Stimulated activated CD4-positive, alpha-beta T cell treated with anti-CD3 and anti-CD28 coated beads, Interleukin-4, amount 100 ng/mL, for 48 hours (primary cell): ENCODE data around the gene NAV2.

Experiments
- DNase-seq, 2 donors: peaks; one replicate each; pipeline ENCODE4 v3.0.0-alpha.2; 2020; ENCODE audit warnings: low read depth in 2 of 2

The NAV2 gene

DNA sequence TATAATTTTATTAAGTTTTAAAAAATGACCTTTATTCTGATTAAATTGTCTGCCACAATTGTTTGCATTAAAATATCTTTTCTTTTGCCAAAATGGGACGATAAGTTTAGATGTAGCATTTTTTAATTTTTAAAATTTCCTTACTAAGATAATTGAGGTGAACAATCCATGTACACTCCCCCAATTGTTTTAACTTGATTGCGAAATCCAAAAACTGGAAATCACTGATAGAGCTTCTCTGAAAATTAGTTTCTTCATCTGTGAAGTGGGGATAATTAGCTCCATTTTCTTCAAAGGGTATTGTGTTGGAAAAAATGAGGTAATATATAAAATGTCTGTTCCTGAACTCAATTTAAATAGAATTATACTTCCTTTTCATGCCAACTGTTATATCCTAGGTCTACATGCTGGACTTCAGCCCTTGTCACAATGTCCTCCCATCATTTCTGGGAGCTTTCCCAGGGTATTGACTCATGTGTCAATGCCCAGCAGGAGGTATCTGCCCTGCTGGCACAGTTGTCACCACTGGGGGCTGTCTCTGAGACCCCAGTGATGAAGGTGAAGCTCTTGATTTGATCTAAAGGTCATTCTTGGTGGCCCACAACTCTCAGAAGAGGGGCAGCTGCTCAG lies 28.7 kb upstream of the NAV2 start:
- DNase-seq, result no peak

DNA sequence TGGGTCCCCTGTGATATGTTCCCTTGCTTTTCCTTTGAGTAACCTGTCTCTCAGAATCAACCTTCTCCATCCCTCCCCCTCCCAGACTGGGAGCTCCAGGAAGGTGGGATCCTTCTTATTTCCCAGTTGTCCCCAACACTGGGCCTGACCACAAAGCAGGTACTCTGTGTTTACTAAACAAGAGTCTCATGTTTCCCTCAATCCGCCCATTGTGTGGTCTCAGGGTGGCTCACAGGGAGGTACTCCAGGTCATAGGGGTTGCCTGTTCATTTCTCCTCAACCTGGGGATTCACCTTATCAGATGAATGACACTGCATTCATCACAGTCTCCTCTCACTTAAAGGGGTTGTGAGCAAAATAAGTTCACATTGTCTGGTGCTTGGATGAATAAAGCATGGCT lies 26.4 kb upstream of the NAV2 start:
- DNase-seq, result no peak

DNA sequence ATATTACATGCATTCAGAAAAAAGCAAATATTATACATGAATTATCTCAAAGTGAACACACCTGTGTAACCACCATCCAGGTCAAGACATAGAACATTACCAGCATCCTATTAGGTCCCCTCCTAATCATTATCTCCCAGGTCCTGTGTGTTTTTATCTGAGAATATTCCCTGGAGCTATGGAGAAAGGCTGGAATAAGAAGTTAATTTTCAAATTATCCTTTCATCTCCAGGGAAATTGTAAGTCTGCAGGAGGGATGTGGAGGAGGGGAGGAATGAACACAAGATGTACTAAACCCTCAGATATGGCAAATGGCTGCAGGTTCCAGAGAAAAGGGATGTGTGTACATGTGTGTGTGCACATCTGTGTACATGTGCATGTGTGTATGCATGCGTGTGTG lies 25.2 kb upstream of the NAV2 start:
- DNase-seq, result no peak

DNA sequence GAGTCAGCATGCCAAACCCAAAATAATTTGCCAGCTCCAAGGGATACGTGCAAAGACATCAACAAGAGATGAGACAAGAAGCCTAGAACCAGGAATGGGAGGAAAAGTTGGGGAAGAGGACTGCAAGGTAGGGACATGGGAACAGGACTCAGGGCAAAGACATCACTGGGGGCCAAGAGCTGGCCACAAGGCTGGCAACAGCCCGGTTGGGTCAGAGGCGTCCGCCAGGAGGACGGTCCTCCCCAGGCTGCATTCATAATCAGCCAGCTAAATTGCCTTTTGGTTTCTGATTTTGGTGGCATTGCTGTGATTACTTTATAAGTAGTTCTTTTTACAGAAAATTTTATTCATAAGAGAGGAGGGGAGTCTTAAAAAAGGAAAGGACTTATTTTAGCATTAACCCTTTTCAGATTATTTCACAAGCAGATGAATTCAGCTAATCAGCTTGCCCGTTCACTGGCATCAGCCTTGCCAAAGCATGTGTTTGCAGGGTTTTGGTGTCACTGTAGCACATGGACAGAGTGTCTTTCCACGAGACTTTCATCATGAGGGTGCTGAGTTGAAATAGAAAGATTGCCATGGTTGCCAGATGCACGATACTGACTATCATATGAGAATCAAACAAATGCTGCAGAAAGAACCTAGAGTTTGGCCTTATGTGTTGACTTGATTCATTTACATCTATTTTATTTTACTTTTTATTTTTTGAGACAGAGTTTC lies 23.2 kb upstream of the NAV2 start:
- no peak for DNase-seq

DNA sequence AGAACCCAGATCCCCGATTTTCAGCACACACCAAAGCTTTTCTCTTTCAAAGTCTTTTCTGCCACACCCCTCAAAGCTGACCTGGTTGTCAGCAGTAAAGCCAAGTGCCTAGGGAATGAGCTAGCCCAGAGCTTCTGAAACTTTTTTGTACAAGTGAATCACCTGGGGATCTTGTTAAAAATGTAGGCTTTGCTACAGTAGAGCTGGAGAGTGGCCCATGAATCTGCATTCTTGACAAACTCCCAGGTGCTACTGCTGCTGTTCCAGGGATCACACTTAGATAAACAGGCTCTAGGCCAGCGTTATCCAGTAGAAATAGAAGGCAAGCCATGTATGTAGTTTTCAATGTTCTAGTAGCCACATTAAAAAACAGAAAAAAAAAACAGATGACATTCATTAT lies 21.8 kb upstream of the NAV2 start:
- DNase-seq, result no peak

DNA sequence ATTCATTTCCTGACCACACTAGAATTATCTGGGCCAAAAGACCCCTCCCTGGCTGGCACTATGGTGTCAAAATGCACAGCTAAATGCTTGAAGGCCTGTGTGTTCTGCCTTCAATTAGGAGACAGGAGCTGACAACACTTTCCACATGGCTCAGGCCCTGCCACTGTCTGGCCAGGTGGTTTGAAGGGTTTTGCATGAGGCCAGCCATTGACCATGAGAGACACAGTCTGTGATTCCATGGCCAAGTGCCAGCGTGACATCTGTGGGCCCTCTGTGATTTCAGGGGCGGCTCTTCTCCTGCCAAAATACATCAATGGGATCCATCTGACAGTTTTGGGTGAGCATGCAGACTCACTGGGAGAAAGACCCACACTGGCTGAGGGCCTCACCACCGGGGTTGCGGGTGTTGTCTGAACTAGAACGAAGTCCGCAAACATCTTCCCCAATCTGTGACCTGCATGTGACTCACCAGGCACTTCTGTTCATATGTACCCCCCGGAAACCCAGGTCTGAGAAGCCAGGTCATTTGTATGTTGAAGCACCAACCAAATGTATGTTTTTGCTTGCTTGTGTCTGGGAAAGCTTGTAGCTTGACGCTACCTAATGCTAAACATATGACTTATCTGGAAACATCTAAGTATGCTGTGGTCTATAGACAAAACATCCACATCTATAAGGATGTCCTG lies 20.7 kb upstream of the NAV2 start:
- DNase-seq, result no peak

DNA sequence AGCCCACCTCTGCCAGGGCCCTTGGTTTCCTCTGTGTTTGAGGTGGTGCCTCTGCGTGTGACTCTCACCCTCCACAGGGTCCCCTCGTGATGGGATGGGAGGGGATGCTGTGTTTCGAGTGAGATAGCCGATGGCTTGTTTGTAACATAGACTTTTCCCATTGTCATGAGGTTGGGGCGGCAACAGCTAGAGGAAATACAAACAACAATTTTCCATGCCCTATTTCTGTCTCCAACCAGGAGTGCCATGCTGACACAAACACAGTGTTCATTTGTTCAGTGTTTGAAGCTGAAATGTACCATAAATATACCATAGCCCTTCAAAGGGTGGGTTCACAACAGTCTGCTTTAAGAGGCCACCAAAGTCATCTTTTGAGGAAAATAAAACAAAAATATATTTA lies 19.5 kb upstream of the NAV2 start:
- no peak for DNase-seq

DNA sequence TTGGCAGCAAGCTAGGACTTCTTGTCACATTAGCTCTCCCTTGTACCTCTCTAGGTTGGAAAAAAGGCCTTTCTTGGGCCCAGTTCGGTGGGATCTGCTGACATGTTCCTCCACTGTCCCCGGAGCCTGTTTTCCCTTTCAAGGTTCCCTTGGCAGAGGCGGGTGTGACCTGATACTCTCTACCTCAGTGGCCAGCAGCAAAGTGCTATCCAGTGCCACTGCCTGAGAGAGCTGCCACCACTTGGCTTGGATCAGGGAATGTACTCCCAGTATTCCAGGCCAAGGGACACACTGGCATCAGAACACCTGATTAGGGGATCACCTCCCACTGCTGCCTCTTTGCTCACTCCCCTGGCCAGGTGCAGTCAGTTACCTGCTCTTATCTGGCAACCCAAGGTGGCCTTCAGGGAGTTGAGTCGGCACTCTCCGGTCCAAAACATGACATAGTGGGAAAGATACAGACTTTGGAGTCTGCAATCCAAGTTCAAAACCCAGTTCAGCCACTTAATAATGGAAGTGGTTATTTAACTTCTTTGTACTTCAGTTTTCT lies 17.8 kb upstream of the NAV2 start:
- DNase-seq, result no peak

DNA sequence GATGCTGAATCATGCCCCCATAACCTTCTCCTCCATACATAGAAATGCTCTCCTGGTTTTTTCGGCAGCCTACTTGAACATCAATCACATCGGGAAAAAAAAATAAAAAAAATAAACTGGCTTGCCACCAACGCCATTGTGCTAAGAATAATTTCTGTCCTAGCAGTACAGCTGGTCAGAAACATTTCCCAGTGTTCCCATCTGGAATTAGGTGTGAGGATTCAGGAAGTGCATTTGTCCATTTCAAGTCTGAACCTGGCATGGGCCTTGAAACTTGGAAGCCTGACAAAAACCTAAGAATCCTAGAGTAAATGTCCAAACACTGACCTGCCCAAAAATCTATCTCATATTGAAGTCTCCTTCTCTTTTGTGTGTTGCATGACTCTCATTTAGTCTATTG lies 16.6 kb upstream of the NAV2 start:
- no peak for DNase-seq

DNA sequence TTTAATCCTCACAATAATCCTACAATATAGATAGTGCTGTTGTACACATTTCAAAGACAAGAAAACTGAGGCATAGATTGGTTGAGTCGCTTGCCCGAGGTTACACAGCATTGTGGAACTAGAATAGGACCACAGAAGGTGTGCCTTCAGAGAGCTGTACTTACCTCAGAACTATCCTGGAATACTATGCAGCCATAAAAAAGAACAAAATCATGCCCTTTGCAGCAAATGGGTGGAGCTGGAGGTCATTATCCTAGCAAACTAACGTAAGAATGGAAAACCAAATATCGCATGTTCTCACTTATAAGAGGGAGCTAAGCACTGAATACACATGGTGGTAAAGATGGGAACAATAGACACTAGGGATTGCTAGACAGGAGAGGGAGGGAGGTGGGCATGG lies 15.7 kb upstream of the NAV2 start:
- DNase-seq, result no peak

DNA sequence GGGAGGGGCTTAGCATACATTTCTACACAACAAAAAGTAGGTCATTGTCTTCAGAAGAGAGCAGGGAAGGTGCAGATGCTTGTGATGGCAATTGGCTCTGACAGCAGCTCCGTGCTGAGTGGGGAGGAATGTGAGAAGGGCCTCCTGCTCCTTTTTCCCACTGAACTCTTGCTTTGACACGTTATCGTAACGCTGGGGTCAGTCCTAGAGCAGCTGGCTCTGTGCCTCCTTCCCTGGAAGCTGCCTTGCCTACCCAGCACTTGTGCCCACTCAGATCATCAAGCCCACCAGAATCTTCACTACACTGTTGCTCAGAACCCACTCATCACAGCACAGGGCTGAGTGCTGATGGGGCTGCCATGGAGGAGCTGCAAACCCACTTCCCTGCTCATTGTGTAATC lies 14.9 kb upstream of the NAV2 start:
- no peak for DNase-seq

DNA sequence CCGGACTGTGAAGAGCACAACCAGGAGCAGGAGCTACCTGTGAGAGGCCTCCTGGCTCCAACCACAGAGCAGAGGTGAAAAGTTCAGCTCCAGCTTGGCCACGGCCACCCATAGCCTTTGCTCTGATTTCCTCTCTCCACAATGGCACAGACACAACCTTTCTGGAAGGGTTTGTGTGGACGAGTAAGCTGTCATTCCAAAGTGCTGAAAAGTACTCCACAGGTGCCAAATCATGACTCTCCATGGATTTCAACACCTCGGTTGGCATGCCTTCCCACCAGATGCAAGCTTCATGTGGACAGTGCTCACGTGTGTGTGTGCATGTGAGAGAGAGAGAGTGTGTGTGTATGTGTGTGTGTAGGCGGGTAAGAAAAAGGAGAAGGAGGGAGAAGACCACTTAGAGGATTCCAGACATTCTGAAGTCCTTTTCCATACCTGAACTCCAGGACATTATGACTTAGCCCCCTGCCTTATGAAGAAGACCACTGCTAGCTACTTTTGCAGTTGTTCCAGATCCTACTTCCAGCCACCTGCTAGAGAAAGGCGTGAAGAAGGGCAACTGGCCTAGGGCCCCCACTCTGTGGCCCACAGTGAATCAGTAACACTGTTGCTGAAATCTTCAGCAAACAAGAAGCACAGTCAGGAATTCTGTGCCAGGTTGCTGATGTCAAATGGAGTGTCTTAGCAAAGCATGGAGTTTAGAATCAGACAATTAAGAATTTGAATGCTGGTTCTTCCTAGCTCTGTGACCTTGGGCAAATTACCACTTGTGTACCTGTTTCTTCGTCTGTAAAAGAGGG lies 13.9 kb upstream of the NAV2 start:
- no peak for DNase-seq

DNA sequence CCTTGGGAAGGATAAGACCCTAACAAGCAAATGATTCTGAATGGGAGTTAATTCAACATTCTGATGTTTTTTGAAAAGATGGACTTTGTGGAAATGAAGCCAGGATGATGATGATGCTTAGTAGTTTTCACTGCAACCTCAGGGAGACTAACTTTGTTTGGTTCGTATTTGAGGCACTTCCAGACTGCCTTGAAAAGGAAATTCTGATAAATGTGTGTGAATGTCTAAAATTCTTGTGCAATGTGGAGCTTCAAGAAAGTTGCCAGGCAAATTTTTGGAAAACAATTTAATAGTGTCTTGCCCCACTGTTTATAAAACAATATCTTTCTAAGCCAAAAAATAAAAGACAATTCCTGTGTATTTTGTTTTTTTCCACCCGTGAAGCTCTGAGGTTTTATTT lies 11.2 kb upstream of the NAV2 start:
- DNase-seq, result no peak

DNA sequence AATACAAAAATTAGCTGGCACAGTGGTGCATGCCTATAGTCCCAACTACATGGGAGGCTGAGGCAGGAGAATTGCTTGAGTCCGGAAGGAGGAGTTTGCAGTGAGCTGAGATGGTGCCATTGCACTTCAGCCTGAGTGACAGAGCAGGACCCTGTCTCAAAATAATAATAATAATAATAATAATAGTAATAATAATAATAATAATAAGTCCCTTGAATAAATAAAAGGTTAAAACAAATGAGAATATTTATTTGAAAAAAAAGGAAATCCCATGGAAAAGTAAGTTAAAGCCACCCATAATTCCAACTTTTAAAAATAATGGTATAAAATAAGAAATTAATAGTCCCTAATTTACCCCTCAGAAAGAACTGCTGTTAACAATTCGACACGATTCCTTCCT lies 10.0 kb upstream of the NAV2 start:
- no peak for DNase-seq

DNA sequence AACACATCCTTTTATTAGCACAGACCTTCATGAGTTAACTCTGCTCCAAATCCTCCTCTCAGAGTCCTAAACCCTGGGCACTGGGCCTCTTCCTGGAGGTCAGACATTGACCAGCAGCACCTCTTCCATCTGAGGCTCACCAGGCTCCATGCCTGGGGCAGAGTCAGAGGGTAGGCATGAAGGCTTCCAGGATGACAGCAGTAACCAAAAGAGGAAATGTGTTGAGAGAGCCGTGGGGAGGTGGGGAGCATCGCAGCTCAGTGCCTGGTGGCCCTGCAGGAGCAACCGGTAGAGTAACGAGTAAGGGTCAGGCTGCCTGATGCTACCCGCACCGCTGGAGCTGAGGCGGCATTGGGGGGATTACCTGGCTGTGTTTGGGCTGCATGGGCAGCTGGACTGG lies 9.4 kb upstream of the NAV2 start:
- no peak for DNase-seq

DNA sequence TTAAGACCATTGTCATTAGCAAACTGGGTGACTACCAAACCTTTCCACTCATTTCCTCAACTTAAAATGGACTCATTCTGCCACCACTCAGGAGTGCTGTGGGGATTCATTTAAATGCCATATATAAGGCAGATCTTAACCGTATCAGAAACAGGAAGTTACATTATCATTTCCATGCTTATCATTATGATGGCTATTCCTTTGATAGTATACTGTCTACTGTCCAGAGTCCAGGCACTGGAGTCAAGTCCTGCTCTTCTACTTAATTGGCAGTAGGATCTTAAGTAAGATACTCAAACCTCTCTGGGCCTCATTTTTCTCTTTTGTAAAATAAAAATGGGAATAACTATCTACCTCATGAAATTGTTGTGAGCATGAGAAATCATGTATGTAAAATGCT lies 8.4 kb upstream of the NAV2 start:
- DNase-seq, result no peak

DNA sequence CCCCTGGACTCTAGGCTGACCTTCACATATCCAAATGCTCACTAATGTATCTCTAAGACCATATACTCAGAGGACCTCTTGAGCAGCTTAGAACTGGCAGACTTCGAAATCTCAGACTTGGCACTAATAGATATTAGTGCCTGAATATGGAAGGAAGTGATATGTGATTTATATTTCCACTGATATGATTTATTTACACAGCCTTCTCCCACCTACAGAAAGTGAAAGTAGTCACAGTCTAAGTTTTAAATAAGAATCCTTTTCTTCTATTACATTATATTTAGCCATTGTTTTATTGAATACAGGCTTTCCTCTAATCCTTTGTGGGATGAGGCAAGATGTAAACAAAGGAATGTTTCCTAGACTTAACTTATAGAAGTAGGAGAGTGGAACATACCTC lies 6.7 kb upstream of the NAV2 start:
- no peak for DNase-seq

DNA sequence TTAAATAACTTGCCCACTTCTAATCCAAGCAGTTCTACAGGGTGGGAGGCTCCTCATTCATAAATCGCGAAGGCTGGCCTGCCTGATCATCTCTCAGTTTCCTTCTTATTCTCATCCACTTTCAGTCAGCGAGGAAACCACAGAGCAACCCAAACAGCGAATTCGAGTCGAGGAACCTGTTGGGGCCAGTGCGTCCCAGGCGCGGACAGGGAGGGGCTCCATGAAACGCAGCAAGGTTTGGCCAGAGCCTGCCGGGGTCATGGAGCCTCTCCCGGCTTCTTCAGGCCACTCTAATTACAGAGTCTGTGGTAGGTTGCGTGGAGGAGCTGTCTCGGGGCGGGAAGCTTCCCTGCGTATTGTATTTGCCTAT lies 741 bp upstream of the NAV2 start:
- peak in 1 of 2 donors; percentile 11 for DNase-seq

DNA sequence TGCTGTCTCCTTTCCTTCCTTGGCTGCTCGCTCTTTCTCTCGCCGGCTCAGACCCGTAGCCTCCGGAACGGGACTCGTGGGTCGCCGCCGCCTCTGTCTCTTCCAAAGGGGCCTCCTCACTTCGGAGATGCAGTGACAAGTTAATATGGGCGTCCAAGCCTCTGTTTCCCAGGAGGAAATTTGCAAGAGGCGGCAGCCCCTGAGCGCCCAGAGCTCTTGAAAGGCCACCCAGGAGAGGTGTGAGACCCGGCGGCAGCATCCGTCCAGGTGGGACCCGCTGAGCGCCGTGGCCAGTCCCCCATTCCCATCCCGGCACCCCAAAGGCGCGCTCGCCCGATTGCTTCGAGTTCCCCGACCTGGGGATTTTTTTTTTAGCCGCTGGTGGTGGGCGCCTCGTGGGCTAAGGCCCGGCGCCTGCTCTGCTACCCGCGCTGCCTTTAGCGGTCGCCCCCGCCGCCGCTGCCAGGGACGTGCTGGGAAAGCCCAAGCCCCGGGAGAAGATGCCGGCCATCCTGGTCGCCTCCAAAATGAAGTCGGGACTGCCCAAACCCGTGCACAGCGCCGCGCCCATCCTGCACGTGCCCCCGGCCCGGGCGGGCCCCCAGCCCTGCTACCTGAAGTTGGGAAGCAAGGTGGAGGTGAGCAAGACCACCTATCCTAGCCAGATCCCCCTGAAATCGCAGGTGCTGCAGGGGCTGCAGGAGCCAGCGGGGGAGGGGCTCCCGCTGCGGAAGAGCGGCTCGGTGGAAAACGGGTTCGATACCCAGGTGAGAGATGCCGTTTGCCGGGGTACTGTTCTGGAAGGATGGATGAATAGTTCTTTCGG lies 772 bp downstream of the NAV2 start:
- DNase-seq, result no peak

DNA sequence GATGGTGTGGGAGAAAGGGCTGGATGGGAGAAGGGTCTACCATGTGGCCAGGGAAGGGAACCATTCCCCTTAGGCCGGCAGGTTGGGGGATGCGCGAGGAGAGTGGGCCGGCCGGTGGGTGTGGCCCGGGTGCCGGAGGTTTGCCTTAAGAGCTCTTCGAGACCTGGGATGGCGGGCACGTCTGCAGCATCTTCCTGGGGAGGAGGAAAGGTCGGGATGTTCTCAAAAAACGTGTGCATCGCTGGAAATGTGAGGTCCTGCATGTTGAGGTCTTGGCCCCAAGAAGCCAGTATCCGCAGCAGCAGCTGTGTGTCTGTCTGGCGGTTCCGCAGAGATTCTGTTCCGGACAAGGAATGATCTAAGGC lies 1.4 kb downstream of the NAV2 start:
- DNase-seq, result no peak
